Fibroblast of lung (primary cell): Measurements from ENCODE around the gene XPC.

Experiments
- EZH2 ChIP-seq: IDR thresholded peaks from 2 replicates; pipeline ENCODE4 v1.5.1; 2012; ENCODE audit warnings: low read length, control low read depth, mild to moderate bottlenecking; ENCODE audit errors: missing control alignments
- TF ChIP-seq, protein P1 (sequence below), 2 donors: IDR thresholded peaks in 1 of 2; conservative IDR thresholded peaks in 1 of 2; 1 replicate in 1 of 2; 2 replicates in 1 of 2; pipeline ENCODE4 v1.5.1; 2011 to 2012; ENCODE audit warnings: low read length in 2 of 2, control low read depth in 1 of 2, inconsistent platforms in 1 of 2, low read depth in 1 of 2, mild to moderate bottlenecking in 1 of 2

DNA sequence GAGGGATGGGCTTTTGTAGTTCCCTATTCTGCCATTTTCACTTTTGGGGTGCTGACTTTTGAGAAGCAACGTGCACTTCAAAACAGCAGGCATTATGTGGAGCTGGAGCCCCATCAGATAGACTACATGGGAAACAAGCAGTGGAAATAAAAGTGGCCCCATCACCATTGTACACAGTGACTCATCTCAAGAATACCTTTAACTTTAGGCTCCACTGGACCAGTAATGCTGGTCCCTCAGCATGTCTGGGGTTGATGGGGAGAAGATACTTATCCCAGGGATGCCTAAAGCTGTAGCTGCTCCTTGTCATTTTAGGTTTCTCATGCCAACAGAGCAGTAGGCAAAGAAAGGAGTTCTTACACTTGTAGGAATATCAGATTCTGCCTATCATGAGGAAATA lies 45.2 kb upstream of the XPC start:
- TF ChIP-seq, protein P1, sequence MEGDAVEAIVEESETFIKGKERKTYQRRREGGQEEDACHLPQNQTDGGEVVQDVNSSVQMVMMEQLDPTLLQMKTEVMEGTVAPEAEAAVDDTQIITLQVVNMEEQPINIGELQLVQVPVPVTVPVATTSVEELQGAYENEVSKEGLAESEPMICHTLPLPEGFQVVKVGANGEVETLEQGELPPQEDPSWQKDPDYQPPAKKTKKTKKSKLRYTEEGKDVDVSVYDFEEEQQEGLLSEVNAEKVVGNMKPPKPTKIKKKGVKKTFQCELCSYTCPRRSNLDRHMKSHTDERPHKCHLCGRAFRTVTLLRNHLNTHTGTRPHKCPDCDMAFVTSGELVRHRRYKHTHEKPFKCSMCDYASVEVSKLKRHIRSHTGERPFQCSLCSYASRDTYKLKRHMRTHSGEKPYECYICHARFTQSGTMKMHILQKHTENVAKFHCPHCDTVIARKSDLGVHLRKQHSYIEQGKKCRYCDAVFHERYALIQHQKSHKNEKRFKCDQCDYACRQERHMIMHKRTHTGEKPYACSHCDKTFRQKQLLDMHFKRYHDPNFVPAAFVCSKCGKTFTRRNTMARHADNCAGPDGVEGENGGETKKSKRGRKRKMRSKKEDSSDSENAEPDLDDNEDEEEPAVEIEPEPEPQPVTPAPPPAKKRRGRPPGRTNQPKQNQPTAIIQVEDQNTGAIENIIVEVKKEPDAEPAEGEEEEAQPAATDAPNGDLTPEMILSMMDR (conservative IDR thresholded peaks at IDR 0.05 in 1 of 2, IDR thresholded peaks at IDR 0.05 in 1 of 2; ENCODE audit: low read depth in 1 of 2, low read length in 2 of 2), result no peak
- TF ChIP-seq EZH2, result no peak
